Measurements from ENCODE around the gene DDX10.

DDX10 gene

GRCh38 chr11:108909041-108909440 is 244.2 kb downstream of the DDX10 start:
- DNase-seq (ENCODE audit: low spot score): no peak

GRCh38 chr11:108909921-108910320 is 245.1 kb downstream of the DDX10 start:
- DNase-seq (ENCODE audit: low spot score): no peak

- DNase-seq (ENCODE audit: low spot score): no peak
Measured at GRCh38 chr11:108912581-108912980, 247.7 kb downstream of the DDX10 start.

- no peak for DNase-seq (ENCODE audit: low spot score)
Measured at GRCh38 chr11:108913204-108913603, 248.3 kb downstream of the DDX10 start.

- DNase-seq (ENCODE audit: low spot score): no peak
Measured at GRCh38 chr11:108914211-108914610, 249.3 kb downstream of the DDX10 start.

- no peak for DNase-seq (ENCODE audit: low spot score)
Measured at GRCh38 chr11:108914981-108915380, 250.1 kb downstream of the DDX10 start.

- DNase-seq (ENCODE audit: low spot score): no peak
Measured at GRCh38 chr11:108915666-108916065, 250.8 kb downstream of the DDX10 start.

- no peak for DNase-seq (ENCODE audit: low spot score)
Measured at GRCh38 chr11:108916290-108916689, 251.4 kb downstream of the DDX10 start.

GRCh38 chr11:108916935-108917334 is 252.1 kb downstream of the DDX10 start:
- no peak for DNase-seq (ENCODE audit: low spot score)

GRCh38 chr11:108921211-108921610 is 256.3 kb downstream of the DDX10 start:
- DNase-seq (ENCODE audit: low spot score): no peak

GRCh38 chr11:108922241-108922640 is 257.4 kb downstream of the DDX10 start:
- no peak for DNase-seq (ENCODE audit: low spot score)

GRCh38 chr11:108923413-108923812 is 258.5 kb downstream of the DDX10 start:
- no peak for DNase-seq (ENCODE audit: low spot score)

- no peak for DNase-seq (ENCODE audit: low spot score)
Measured at GRCh38 chr11:108926171-108926840, 261.4 kb downstream of the DDX10 start.

- no peak for DNase-seq (ENCODE audit: low spot score)
Measured at GRCh38 chr11:108926841-108927577, 262.1 kb downstream of the DDX10 start.

- no peak for DNase-seq (ENCODE audit: low spot score)
Measured at GRCh38 chr11:108927791-108928545, 263.1 kb downstream of the DDX10 start.

GRCh38 chr11:108929241-108929640 is 264.4 kb downstream of the DDX10 start:
- DNase-seq (ENCODE audit: low spot score): no peak

GRCh38 chr11:108931168-108931567 is 266.3 kb downstream of the DDX10 start:
- DNase-seq (ENCODE audit: low spot score): no peak

- DNase-seq (ENCODE audit: low spot score): no peak
Measured at GRCh38 chr11:108933630-108934029, 268.8 kb downstream of the DDX10 start.

- DNase-seq (ENCODE audit: low spot score): no peak
Measured at GRCh38 chr11:108934289-108934688, 269.4 kb downstream of the DDX10 start.

- no peak for DNase-seq (ENCODE audit: low spot score)
Measured at GRCh38 chr11:108934696-108935095, 269.8 kb downstream of the DDX10 start.

- DNase-seq (ENCODE audit: low spot score): no peak
Measured at GRCh38 chr11:108937746-108938145, 272.9 kb downstream of the DDX10 start.

GRCh38 chr11:108938604-108939003 is 273.7 kb downstream of the DDX10 start:
- DNase-seq (ENCODE audit: low spot score): peak; percentile 11

GRCh38 chr11:108939135-108939534 is 274.3 kb downstream of the DDX10 start:
- DNase-seq (ENCODE audit: low spot score): no peak
